GM12872 (cell line): ENCODE results near the gene SERTAD4.

Source experiments
- CTCF ChIP-seq: IDR thresholded peaks from 3 replicates; pipeline ENCODE4 v1.5.1; 2011; ENCODE audit warnings: low read depth, mild to moderate bottlenecking, low read length, moderate library complexity; ENCODE audit not compliant: insufficient read depth

SERTAD4 gene

GRCh38 chr1:210207597-210208450, 24.8 kb upstream of the SERTAD4 start:
- TF ChIP-seq CTCF = no peak

- TF ChIP-seq CTCF = no peak
Measured at GRCh38 chr1:210213335-210213734, 19.3 kb upstream of the SERTAD4 start.

- TF ChIP-seq CTCF = no peak
Measured at GRCh38 chr1:210214573-210215409, 17.8 kb upstream of the SERTAD4 start.

GRCh38 chr1:210217482-210217881, 15.1 kb upstream of the SERTAD4 start:
- TF ChIP-seq CTCF = no peak

- no peak for TF ChIP-seq CTCF
Measured at GRCh38 chr1:210218047-210218446, 14.5 kb upstream of the SERTAD4 start.

GRCh38 chr1:210222340-210223006, 10.1 kb upstream of the SERTAD4 start:
- no peak for TF ChIP-seq CTCF
